NCI-H1930 (cell line): Measurements from ENCODE around the gene NFIX.

ENCODE experiments used
- DNase-seq, 2 experiments: peaks; one replicate each; lab custom pipeline; 2025; lab: John Stamatoyannopoulos, UW

The NFIX gene

GRCh38 chr19:13128583-13128982, 133.3 kb downstream of the NFIX start:
- no peak for DNase-seq

GRCh38 chr19:13129384-13129783, 134.1 kb downstream of the NFIX start:
- no peak for DNase-seq

GRCh38 chr19:13130886-13131490, 135.7 kb downstream of the NFIX start:
- DNase-seq: no peak

GRCh38 chr19:13132471-13133180, 137.4 kb downstream of the NFIX start:
- no peak for DNase-seq

- no peak for DNase-seq
Observed at GRCh38 chr19:13133241-13133870, 138.1 kb downstream of the NFIX start.

GRCh38 chr19:13134626-13135025, 139.4 kb downstream of the NFIX start:
- no peak for DNase-seq

GRCh38 chr19:13135068-13136062, 140.1 kb downstream of the NFIX start:
- DNase-seq: no peak

- no peak for DNase-seq
Observed at GRCh38 chr19:13137290-13137794, 142.1 kb downstream of the NFIX start.

GRCh38 chr19:13138171-13138915, 143.1 kb downstream of the NFIX start:
- DNase-seq: no peak

GRCh38 chr19:13138916-13139198, 143.6 kb downstream of the NFIX start:
- no peak for DNase-seq

- no peak for DNase-seq
Observed at GRCh38 chr19:13139633-13140311, 144.5 kb downstream of the NFIX start.

- DNase-seq: no peak
Observed at GRCh38 chr19:13146763-13147563, 151.7 kb downstream of the NFIX start.
